GM19452 (cell line): ENCODE data around the gene CHST15.
"Not testable (repeated sequence)": the region's sequence is repeated elsewhere in the genome, so short reads cannot be mapped to it uniquely, and the experiment has no call there.

Source experiments
- ATAC-seq: cut with Tn5 transposase; IDR thresholded peaks from one replicate; pipeline ENCODE4 v1.9.1; 2021; ENCODE audit not compliant: unreplicated experiment

CHST15 gene

GRCh38 chr10:124124123-124124768 lies 30.8 kb upstream of the CHST15 start:
- no peak for ATAC-seq

- ATAC-seq: no peak
Observed at GRCh38 chr10:124123156-124123555, 29.8 kb upstream of the CHST15 start.

GRCh38 chr10:124122211-124122610 lies 28.8 kb upstream of the CHST15 start:
- no peak for ATAC-seq

GRCh38 chr10:124120410-124121061 lies 27.1 kb upstream of the CHST15 start:
- no peak for ATAC-seq

- ATAC-seq: no peak
Observed at GRCh38 chr10:124119946-124120345, 26.5 kb upstream of the CHST15 start.

GRCh38 chr10:124119216-124119615 lies 25.8 kb upstream of the CHST15 start:
- ATAC-seq: no peak

GRCh38 chr10:124117833-124118232 lies 24.4 kb upstream of the CHST15 start:
- no peak for ATAC-seq

GRCh38 chr10:124117511-124117785 lies 24.1 kb upstream of the CHST15 start:
- no peak for ATAC-seq

- ATAC-seq: no peak
Observed at GRCh38 chr10:124116771-124117510, 23.5 kb upstream of the CHST15 start.

- ATAC-seq: no peak
Observed at GRCh38 chr10:124114696-124115095, 21.3 kb upstream of the CHST15 start.

GRCh38 chr10:124112891-124113580 lies 19.6 kb upstream of the CHST15 start:
- ATAC-seq: no peak

- no peak for ATAC-seq
Observed at GRCh38 chr10:124110882-124111281, 17.5 kb upstream of the CHST15 start.

GRCh38 chr10:124109261-124109660 lies 15.9 kb upstream of the CHST15 start:
- ATAC-seq: no peak

- no peak for ATAC-seq
Observed at GRCh38 chr10:124107072-124107471, 13.7 kb upstream of the CHST15 start.

- peak; percentile 86 for ATAC-seq
Observed at GRCh38 chr10:124106241-124106879, 13.0 kb upstream of the CHST15 start.

GRCh38 chr10:124105594-124105993 lies 12.2 kb upstream of the CHST15 start:
- no peak for ATAC-seq

GRCh38 chr10:124105045-124105444 lies 11.6 kb upstream of the CHST15 start:
- no peak for ATAC-seq

GRCh38 chr10:124104011-124104627 lies 10.7 kb upstream of the CHST15 start:
- ATAC-seq: no peak

GRCh38 chr10:124101351-124101750 lies 8.0 kb upstream of the CHST15 start:
- ATAC-seq: no peak

- not testable (repeated sequence) for ATAC-seq
Observed at GRCh38 chr10:124100651-124101050, 7.3 kb upstream of the CHST15 start.

GRCh38 chr10:124100124-124100523 lies 6.7 kb upstream of the CHST15 start:
- ATAC-seq: no peak
